Measurements from ENCODE around the gene TNFRSF6B.
A peak's percentile ranks its signal among the peaks of the same experiment; 100 is the strongest.

The TNFRSF6B gene

DNA sequence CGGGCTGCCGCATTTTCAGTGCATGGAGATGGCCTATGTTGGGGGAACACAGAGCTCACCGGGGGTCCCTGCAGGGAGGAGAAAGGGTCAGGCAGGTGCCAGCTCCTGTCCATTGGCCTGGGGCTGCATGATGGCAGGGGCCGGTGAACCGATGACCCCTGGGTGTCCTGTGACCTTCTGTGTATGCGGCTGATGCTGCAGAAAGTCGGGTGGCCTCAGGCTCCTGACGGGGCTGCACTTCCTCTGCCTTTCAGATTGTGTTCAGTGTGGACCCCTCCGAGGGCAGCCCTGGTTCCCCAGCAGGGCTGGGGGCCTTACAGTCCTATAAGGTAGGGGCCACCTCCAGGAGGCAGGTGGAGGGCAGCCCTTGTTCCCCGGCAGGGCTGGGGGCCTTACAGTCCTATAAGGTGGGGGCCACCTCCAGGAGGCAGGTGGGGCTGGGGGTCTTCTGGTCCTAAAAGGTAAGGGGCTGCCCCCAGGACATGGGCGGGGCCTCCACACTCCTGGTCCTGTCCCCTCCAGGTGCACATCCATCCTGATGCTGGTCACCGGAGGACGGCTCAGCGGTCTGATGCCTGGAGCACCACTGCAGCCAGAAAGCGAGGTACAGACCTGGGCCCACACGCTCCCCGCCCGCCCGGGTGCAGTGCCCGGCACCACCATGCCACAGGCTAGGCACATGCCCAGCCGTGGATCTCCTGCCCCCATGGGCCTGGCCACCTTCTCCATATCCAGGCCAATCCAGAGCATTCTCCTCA is 11.0 kb upstream of the TNFRSF6B start:
- DNase-seq (ENCODE audit: low read depth in 2 of 2) = no peak

DNA sequence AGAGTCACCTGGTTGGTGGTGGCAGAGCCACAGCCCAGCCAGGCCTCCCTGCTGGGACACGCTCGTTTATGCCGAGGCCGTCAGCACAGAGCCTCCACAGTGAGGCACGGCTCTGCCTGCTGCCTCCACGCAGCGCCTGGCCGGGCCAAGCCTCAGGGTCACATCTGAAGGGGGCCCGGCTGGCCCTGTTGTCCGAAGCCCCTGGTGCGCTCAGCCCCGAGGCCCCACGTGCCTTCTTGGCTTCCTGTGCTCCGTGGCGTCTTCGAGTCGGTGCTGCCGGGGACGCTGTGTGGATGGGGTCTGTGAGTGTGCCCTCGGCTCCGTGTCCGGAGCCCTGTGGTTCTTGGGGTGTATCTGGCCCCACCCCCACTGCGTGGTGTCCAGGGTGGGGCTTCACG is 10.4 kb upstream of the TNFRSF6B start:
- no peak for DNase-seq (ENCODE audit: low read depth in 2 of 2)

DNA sequence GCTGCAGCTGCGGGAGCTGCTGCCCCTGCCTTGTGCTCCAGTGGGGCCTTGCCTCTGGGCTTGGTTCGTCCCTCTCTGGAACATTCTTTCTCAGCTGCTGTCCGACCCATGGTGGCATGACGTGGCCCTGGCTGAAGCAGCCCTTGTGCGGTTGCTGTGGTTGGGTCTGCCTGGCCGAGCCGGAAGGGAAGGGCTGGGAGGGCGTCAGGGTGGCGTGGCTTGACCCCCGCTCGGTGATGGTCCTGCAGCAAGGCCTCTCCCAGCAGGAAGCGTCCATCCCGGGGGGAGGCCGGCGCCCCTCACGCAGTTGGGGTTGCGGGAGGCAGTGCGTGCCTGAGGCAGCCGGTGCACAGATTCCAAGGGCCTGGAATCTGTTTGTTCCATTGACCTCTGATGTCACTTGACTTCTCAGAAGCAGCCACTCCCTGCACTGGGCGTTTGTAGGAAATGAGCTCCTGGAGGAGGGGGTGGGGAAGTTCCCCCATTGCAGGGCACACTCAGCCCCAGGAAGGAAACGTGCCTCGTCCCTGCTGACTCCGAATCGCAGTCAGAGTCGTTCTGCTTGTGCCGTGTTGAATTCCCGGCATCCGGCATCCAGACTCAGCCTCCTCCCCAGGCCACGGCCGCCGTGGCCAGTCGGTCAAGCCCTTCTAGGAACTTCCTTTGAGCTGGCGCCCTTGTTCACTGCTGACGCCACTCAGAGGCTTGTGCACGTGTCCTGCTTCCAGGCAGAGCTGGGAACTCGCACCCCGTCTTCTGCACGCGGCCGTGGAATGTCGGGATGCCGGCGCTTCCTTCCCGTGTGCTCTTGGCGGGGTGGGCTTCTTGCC is 9.7 kb upstream of the TNFRSF6B start:
- DNase-seq (ENCODE audit: low read depth in 2 of 2) = peak; percentile 6 to 9

DNA sequence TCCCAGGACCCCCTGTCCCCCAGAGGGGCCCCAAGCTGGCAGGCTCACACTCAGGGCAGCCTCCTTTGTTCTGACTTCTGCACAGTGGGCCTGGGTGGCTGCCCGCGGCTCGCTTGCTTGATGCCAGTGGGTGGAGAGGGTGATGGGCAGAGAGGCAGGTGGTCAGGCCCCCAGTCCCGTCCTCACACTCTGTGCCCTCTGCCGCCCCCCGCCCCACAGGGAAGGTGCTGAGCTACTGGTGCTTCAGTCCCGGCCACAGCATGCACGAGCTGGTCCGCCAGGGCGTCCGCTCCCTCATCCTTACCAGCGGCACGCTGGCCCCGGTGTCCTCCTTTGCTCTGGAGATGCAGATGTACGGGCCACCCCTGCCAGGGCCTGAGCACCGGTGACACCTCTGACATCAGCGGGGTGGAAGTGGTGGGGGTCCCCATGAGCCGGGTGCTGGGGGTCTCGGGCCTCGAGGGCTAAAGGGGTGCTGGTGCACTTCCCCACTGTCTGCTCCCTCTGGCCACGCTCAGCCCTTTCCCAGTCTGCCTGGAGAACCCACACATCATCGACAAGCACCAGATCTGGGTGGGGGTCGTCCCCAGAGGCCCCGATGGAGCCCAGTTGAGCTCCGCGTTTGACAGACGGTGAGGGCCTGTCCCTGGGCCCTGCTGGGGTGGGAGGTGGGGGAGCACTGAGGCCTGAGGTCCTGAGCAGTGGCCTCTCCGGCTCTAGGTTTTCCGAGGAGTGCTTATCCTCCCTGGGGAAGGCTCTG is 8.9 kb upstream of the TNFRSF6B start:
- DNase-seq (ENCODE audit: low read depth in 2 of 2) = no peak

DNA sequence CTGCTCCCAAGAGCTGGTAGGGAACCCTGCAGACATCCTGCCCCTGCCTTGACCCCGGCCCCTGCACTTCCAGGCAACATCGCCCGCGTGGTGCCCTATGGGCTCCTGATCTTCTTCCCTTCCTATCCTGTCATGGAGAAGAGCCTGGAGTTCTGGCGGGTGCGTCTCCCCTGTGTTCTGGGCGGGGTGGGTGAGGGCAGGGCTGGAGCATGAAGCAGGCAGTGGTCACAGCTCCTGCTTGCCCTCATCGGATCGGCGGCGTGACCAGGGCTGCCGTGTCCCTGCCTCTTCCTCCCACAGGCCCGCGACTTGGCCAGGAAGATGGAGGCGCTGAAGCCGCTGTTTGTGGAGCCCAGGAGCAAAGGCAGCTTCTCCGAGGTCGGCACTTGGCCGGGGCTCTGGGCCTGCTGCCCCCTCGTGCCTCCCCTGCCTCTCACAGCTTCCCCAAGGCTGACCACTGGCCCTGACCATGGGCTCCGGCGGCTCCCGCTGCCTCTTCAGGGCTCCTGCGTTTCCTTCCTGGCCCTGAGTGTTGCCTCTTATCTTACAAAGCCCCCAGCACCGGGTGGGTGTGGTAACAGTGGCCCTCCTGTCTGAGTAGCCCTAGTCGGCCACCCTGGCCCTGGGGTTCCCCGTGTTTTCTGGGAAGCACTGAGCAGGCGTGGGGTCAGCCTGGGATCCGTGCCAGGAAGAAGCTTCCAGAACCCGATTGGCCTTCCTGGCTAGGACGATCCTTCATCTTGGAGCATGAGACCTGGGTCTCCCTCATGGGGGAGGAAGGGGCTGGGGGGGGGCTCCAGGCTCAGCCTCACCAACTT is 8.0 kb upstream of the TNFRSF6B start:
- no peak for DNase-seq (ENCODE audit: low read depth in 2 of 2)

DNA sequence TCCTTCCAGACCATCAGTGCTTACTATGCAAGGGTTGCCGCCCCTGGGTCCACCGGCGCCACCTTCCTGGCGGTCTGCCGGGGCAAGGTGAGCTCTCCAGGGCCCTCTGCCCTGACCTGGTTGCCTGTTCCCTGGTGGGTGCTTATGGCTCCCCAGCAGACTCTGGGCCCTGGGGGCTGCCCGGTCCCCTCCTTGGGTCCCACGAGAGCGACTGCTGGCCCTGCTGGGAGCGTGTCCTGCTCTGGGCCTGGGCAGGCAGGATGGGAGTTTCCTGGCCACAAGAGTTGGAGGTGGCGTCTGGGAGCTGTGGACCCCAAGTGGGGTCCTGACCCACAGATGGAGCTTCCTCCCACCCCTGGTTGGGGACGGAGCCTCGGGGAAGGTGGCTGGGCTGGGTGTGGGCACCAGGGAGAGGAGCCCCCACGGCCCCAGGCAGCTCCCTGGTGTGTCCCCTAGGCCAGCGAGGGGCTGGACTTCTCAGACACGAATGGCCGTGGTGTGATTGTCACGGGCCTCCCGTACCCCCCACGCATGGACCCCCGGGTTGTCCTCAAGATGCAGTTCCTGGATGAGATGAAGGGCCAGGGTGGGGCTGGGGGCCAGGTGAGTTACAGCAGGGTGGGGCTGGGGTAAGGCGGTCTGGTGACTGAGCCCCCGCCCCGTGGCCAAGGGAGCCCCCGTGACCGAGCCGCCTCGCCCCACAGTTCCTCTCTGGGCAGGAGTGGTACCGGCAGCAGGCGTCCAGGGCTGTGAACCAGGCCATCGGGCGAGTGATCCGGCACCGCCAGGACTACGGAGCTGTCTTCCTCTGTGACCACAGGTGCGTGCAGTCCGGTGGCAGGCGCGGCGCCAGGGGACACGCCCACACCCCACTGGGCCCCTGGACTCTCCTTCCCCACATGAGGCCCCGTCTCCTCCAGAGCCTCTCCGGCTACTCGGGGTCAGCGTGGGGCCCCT is 7.1 kb upstream of the TNFRSF6B start:
- no peak for DNase-seq (ENCODE audit: low read depth in 2 of 2)

DNA sequence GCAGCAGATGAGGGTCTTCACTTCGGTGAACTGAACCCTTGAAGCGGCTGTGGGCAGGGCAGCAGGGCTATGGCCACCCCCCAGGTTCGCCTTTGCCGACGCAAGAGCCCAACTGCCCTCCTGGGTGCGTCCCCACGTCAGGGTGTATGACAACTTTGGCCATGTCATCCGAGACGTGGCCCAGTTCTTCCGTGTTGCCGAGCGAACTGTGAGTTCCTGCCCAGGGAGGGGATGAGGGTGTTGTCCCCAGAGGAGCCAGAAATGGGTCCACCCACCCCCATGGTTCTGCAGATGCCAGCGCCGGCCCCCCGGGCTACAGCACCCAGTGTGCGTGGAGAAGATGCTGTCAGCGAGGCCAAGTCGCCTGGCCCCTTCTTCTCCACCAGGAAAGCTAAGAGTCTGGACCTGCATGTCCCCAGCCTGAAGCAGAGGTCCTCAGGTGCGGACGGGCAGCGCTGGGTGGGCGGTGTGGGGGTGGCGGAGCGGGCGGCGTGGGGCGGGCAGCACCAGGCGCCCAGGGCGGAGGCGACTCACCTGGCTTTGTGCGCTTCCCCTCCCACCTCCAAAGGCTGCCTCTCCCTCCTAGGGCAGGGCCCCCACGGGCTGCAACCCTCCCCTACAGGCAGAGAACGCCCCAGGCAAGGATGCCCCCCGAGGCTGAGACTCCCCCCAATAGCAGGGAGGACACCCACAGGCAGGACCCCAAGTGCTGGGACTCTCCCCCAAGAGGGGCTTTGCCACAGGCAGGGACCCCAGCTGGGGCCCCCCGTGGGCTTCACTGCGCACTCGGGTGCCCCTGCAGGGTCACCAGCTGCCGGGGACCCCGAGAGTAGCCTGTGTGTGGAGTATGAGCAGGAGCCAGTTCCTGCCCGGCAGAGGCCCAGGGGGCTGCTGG is 6.2 kb upstream of the TNFRSF6B start:
- no peak for DNase-seq (ENCODE audit: low read depth in 2 of 2)

DNA sequence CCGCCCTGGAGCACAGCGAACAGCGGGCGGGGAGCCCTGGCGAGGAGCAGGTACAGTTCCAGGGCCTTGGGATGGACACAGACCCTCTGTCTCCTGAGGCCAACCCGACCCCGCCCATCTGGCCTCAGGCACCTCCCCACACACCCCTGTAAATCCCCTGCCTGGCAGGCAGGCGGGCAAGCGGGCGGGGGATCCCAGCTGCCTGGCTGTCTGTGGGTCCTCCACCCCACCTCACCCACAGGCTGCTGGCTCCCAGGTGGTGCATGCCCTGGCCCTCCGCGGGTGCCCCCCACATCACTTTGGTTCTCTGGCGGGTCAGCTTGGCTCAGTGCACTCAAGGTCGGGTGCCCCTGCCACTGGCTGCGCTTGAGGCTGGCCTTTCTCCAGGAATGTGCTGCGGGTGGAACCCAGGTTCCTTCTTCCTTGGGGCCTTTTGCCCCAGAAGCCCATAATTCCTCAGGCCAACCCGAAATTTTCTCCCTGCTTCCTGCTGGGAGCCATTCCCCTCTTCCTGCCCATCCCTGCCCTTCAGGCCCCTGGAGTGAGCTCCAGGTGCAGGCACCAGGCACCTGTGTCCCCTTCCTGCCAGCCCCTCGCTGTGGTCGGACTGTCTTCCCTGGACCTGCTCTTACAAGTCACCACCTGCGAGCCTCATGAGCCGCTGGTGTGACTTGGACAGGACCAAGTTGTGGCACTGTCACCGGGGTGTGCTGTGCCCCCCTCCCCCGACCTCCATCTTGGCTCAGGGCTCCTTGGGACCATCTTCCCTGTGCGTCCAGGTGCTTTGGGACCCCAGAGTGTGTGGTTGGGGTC is 5.3 kb upstream of the TNFRSF6B start:
- no peak for DNase-seq (ENCODE audit: low read depth in 2 of 2)

DNA sequence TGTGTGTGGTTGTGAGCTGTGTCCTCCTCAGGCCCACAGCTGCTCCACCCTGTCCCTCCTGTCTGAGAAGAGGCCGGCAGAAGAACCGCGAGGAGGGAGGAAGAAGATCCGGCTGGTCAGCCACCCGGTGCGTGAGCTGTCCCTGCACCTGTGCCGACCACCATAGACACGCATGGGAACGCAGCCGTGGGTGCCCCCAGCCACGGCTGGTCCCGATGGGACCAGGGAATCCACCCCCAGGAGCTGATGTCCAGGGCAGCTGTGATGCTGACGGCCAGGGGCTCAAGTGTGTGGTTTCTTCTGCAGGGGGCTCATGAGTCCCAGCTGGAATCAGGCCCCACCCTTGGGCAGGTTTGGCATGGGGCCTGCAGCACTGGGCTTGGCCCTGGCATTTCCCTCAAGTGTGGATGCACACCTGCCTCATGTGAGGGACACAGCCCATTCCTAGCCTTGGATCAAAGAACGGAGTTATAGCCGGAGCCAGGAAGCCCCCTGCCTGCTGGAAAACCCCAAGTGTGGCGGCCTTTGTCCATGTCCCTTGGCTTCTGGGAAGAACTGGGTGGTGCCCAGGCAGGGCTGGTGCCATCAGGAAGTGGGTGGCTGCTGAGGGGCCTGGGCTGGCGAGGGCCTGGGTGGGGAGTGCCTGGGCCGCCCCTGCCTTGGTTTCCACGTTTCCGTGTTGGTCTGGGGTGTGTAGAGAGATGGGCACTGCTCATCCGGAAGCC is 4.6 kb upstream of the TNFRSF6B start:
- no peak for DNase-seq (ENCODE audit: low read depth in 2 of 2)

DNA sequence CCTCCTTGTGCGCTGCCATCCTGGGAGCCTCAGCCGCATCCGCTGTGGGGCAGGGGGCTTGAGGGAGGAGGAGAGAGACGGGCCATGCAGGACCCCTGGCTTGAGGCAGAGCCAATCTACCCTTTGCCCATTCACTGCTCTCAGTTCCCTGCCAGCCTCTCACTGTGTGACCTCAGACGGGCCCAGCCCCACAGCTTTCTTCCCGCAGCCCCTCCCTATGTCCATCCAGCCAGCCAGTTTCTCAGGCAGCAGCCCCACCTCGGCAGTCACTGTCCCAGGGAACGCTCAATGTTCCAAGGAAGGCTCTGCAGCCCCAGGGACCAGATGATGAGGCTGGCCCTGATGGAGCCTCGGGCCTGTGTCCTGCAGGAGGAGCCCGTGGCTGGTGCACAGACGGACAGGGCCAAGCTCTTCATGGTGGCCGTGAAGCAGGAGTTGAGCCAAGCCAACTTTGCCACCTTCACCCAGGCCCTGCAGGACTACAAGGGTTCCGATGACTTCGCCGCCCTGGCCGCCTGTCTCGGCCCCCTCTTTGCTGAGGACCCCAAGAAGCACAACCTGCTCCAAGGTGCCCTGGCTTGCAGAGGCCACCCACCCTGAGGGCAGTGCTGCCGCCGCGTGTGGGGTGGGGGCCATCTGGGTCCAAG is 3.9 kb upstream of the TNFRSF6B start:
- DNase-seq (ENCODE audit: low read depth in 2 of 2) = no peak

DNA sequence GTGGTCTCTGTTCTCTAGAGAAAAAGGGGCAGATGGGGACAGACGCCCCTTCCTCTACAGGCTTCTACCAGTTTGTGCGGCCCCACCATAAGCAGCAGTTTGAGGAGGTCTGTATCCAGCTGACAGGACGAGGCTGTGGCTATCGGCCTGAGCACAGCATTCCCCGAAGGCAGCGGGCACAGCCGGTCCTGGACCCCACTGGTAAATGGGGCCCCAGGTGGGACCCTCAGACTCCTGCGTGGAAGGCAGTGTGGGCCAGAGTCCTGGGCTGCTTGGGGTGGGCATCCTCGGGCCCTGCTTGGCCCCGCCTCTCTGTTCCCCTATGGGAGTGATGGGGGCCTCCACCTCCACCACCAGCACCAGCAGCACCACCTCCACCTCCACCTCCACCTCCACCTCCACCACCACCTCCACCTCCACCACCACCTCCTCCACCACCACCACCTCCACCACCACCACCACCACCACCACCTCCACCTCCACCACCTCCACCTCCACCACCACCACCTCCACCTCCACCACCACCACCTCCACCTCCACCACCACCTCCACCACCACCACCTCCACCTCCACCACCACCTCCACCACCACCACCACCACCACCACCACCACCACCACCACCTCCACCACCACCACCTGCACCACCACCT is 3.2 kb upstream of the TNFRSF6B start:
- no peak for DNase-seq (ENCODE audit: low read depth in 2 of 2)

DNA sequence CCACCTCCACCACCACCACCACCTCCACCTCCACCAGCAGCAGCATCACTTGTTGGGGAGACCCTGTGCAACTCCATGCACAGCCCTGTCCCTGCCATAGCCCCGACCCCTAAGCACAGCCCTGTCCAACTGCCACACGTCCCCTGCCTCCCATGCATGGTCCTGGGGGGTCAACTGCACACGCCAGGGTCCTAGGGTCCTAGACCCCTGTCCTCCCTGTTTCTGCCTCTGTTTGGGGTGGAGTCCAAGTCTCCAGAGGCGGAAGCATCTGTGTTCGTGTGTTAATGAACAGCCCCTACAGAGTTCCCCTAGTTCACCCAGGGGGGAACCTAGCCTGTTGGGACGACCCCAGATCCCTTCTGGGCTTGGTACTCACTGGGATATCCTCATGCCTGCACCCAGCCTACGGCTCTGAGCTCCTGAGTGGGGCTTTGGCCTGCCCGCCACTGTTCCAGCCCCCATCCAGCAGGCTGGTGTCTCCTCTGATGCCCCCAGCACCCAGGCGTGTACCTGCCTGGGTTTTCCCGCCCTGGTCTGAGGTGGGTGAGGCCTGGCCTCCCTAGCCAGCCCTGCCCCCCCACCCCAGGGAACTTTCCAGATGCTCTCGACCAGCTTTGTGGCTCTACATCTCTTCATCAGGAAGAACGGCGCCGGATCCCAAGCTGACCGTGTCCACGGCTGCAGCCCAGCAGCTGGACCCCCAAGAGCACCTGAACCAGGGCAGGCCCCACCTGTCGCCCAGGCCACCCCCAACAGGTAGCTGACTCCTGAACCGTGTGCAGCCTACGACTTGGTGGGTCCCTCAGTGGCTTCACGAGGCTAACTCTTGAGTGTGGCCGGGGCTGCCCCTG is 2.5 kb upstream of the TNFRSF6B start:
- no peak for DNase-seq (ENCODE audit: low read depth in 2 of 2)

DNA sequence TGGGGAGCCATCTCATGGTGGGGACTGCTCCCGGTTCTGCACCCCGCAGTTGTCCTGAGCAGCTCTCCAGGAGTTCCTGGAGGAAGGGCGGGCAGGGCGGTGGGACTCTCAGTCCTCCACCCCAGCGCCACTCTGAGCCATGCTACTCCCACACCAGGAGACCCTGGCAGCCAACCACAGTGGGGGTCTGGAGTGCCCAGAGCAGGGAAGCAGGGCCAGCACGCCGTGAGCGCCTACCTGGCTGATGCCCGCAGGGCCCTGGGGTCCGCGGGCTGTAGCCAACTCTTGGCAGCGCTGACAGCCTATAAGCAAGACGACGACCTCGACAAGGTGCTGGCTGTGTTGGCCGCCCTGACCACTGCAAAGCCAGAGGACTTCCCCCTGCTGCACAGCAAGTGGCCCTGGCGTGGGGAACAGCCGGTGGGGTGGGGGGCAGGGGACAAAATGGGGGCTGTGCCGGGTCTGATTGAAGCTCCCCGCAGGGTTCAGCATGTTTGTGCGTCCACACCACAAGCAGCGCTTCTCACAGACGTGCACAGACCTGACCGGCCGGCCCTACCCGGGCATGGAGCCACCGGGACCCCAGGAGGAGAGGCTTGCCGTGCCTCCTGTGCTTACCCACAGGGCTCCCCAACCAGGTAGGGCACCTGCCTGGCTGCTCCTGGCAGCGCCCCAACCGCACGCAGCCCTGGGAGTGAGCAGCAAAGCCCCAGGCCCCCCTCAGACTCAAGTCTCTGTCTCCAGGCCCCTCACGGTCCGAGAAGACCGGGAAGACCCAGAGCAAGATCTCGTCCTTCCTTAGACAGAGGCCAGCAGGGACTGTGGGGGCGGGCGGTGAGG is 1.6 kb upstream of the TNFRSF6B start:
- DNase-seq (ENCODE audit: low read depth in 2 of 2) = no peak

DNA sequence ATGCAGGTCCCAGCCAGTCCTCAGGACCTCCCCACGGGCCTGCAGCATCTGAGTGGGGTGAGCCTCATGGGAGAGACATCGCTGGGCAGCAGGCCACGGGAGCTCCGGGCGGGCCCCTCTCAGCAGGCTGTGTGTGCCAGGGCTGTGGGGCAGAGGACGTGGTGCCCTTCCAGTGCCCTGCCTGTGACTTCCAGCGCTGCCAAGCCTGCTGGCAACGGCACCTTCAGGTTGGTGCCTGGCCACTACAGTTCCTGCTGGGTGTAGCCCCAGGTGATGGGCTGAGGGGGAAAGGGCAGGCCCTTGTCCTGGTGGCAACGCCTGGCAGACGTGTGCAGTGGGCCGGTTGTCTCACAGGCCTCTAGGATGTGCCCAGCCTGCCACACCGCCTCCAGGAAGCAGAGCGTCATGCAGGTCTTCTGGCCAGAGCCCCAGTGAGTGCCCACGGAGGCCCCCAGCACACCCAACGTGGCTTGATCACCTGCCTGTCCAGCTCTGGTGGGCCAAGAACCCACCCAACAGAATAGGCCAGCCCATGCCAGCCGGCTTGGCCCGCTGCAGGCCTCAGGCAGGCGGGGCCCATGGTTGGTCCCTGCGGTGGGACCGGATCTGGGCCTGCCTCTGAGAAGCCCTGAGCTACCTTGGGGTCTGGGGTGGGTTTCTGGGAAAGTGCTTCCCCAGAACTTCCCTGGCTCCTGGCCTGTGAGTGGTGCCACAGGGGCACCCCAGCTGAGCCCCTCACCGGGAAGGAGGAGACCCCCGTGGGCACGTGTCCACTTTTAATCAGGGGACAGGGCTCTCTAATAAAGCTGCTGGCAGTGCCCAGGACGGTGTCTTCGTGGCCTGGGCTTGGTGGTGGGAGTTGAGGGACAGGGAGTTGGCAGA is 787 bp upstream of the TNFRSF6B start:
- no peak for DNase-seq (ENCODE audit: low read depth in 2 of 2)

All from fibroblast of skin of left biceps (primary cell).